ENCODE results near the gene CEP295NL.
A peak's percentile ranks its signal among the peaks of the same experiment; 100 is the strongest.
"Not testable (repeated sequence)": the region's sequence is repeated elsewhere in the genome, so short reads cannot be mapped to it uniquely, and the experiment has no call there.

CEP295NL gene

DNA sequence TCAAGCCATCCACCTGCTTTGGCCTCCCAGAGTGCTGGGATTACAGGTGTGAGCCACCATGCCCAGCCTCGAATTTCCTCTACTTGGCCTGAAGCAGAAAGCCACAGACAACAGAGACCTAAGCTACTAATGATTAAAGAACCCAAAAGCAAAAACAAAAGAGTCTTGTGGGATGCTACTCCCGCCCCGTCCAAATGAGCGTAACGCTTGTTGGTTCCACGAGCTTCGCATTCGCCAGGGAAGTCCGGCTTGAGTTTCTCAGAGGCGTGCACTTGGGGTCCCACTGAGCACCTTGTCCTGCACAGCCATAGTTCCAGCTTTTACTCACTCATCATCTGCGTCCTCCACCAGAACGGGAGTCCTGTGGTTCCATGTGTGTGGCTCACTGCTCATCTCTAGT, 16.0 kb downstream of the CEP295NL start:
- DNase-seq, result no peak

- DNase-seq, result no peak
Observed at GRCh38 chr17:78885956-78886355, 17.0 kb downstream of the CEP295NL start.

DNA sequence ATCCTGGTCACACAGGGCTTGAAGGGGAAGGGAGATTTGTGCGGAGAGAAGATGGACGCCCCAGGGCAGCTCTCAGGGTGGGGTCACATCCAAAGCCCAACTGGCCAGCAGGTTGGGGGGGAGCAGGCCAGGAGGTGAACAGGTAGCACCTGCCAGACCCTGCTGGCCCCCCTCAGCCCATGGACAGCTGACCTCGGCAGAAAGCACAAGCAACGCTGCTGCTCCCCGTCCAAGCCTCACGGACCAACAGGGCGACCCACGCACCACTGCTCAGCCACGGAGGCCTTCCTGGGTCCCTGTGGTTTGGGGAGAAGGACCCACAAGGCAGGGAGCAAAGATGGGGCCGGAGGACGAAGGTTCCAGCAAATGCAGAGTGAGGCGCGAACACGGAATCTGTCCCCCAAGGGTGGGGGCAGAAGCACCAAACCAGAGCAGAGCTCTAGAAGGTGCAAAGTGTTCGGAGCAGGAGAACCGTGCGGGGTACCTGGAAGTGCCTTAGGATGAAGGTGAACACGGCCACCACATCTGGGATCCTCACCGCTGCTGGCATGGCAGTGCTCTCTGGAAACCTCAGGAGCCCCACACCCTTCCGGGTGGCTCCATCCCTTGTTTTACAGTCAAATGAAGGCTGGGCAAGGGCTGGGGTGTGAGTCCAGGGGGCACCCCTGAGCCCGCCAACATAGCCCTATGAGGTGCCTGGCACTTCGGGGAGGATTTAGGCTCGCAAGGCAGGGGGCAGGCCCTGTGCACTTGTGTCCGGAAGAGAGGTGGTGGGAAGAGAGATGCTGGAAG, 17.9 kb downstream of the CEP295NL start:
- DNase-seq, result no peak

DNA sequence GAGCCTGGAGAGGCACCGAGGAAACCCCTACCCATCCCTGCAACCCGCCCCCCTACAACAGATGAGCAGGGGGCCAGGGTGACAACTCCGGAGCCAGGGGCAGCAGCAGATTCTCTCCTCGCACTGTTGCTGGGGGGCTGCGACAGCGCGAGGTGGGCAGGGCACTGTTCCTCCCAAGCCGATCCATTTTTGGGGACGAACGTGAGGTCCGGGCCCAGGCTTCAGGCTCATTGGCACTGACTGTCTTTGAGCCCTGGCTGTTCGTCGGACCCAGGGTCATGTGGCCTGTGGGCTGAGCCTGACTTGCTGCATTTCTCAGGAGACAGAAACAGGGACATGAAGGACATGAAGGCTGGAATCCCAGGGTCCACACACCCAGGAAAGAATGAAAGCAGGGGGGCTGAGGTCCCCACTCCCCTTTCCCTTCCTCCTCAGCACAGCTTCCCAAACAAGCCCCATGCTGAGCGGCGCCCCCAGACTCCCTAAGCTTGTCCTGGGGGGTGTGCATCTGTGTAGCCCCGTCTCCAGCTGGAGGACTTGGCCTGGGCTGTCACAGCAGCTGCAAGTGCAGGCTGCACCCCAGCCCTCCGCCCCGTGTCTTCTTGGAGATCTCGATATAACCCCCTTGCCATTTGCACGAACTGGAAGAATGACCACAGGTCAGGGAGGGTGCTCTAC, 18.7 kb downstream of the CEP295NL start:
- no peak for DNase-seq

DNA sequence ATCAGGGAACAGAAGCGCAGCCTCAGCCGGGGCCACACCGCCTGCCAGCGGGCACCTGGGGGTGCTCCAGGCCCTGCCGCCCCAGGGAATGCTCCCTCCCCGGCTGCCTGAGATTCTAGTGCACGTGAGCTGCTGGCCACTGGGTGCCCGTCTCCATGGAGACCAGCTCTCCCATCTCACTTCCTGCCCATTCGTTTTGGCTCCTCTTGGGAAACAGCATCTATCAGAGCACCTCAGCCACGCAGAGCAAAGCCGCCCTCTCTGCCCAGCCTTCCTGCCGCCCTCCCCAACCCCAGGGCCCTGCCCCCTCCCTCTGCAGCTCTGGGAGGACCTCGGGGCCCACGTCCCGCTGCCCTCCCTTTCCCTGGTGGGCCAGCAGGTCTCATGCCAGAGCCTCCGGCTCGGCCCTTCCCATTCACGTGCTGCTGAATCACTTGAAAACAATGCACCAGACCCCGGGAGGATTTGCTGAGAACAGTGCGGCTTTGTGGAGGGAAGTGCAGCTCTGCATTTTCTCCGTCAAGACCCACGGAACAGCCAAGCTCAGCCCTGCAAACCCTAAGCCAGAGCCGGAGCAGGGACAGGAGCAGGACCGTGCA, 19.4 kb downstream of the CEP295NL start:
- DNase-seq, result no peak

- no peak for DNase-seq
Observed at GRCh38 chr17:78883089-78883532, 19.9 kb downstream of the CEP295NL start.

GRCh38 chr17:78882540-78883088, 20.4 kb downstream of the CEP295NL start:
- DNase-seq, result no peak

- DNase-seq, result no peak
Observed at GRCh38 chr17:78879635-78880186, 23.3 kb downstream of the CEP295NL start.

DNA sequence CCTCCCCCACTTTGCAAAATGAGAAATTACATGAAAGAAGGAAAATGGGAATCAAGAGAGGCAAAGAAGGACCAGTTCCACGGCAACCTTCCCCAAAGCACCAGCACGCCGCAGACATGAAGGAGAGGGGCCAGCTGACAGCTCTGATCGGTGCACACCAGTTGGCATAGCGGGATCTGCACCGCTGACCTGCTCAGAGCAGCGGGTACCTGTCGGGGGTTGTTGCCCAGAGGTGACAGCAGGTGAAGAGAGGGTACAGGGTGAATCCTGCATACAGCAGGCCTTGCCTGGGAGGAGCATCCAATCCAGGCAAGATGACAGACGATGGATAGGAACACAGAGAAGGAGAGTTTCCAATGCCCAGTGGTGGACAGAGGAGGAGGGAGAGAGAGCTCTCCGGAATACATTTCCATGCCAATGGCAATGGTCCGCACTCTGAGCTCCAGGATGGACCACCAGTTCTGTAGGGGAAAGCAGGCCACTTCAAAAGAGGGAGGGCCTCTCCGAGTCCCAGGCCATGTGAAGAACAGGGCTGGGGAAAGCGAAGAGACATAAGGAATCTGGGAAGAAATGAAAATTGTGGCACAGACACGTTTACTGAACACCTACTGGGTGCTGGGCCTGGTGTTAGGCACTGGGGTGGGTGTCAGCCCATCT, 24.0 kb downstream of the CEP295NL start:
- DNase-seq, result no peak

- no peak for DNase-seq
Observed at GRCh38 chr17:78878261-78878660, 24.7 kb downstream of the CEP295NL start.

DNA sequence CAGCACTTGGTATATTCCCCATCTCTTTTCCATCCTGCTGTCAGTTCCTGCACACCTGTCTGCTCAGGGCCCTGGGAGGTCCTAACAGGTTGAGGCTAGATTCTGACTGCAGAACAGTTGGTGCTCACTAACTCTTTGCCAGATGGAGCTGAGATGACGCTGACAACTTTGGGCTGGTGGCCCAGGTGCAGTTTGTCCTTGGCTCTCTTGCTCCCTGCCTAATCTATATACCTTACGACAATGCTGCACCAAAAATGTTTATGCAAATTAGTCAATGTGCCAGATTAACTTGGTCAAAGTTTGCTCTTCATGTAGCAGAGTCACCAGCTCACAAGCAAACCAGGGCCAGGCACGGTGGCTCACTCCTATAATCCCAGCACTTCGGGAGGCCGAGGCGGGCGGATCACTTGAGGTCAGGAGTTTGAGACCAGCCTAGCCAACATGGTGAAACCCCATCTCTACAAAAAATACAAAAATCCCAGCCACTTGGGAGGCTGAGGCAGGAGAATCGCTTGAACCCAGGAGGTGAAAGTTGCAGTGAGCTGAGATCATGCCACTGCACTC, 26.0 kb downstream of the CEP295NL start:
- not testable (repeated sequence) for DNase-seq

- DNase-seq, result no peak
Observed at GRCh38 chr17:78876094-78876597, 26.9 kb downstream of the CEP295NL start.

DNA sequence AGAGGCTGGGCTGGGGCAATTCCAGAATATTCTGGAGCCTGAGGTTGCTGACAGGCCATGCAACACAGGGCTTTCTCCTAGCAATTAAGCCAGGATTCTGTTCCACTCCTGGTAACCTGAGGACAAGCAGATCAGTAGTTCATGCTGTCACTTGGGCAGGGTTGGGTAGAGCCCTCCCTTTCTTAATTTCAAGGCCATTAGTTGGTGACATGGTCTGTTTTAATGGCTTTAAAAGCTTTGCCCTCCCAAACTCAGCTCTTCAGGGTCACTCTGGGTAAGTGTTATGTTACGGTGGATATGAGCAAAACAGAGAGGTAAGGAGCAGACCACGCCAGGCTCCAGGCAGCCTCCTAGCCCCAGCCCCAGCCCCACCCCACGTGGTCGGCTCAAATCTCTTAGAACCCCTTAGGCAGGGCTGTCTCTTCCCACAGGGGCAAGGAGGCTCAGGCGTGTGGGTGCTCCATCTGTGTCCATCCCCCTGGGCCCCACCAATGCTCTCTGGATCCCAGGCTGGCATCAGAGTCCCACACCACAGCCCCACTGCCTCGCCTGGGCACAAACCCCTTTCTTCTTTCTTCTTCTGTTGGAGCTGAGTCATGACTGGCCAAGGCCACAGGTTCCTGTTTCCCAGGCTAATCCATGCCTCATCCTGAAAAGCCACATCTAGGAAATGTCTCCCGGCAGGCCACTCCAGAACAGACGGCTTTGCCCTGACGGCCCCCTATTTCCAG, 27.5 kb downstream of the CEP295NL start:
- no peak for DNase-seq

DNA sequence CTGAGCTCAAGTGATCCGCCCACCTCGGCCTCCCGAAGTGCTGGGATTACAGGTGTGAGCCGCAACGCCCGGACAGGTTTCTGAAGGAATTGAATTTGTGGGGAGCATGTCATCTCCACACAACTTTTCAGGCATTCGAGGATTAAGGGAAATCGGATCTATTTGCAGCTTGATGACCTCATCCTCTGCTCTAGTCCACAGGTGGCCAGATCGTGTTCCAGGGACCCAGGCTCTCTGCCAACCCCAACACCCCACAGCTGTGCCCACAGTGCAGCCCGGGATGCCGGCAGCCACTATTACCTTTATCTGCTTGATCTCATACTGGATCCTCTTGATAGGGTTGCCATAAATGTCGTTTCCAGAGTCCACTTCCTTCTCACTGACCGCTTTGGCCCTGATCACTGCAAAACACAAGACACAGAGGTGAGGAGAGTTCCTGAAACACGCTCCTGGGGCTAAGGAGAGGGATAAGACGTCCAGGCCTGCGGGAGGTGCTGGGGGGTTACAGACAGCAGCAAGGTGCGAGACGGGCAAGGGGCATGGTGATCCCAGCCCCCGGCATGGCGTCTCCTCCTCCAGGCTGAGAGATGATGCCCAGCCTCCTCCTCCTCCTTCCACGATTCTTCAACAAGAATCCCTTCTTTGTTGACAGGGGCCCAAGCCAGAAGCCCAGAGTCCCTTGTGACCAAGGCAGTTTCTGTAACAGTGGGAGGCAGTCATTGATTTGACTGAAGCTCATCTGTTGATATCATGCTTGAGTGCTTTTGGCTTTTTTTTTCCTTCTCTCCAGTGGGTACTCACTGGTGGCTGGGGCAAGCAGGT, 29.3 kb downstream of the CEP295NL start:
- DNase-seq, result no peak

GRCh38 chr17:78872486-78872885, 30.5 kb downstream of the CEP295NL start:
- DNase-seq, result no peak

- no peak for DNase-seq
Observed at GRCh38 chr17:78870621-78871020, 32.4 kb downstream of the CEP295NL start.

GRCh38 chr17:78868391-78868790, 34.6 kb downstream of the CEP295NL start:
- DNase-seq, result no peak

- DNase-seq, result not testable (repeated sequence)
Observed at GRCh38 chr17:78867046-78867445, 36.0 kb downstream of the CEP295NL start.

DNA sequence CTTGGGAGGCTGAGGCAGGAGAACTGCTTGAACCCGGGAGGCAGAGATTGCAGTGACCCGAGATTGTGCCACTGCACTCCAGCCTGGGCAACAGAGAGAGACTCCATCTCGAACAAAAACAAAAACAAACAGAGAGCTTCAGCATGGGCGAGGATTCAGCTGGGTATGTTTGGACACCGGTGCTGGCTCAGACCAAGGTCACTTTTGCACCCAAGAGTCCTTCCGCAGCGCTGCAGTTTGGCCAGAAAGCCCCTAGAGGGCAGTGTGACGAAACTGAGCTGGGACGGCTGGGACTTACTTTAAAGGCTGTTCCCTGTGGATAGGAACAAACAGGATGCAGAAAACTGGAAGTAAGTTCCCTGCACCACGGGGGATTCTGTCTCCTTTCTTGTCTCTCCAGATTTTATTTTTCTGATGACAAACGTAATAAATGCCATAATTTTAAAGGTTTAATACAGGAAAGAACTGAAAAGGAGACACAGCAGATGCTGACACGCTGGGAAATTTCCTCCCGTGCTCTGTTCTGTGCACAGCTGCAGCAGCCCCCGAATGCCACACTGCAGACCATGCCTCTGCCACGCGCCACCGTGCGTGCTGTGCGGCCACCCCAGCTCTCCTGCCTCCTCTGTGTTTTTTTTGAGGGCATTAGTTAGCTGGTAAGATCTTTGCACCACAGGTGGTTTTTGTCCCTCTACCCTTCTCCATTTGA, 37.2 kb downstream of the CEP295NL start:
- DNase-seq, result peak; percentile 49

DNA sequence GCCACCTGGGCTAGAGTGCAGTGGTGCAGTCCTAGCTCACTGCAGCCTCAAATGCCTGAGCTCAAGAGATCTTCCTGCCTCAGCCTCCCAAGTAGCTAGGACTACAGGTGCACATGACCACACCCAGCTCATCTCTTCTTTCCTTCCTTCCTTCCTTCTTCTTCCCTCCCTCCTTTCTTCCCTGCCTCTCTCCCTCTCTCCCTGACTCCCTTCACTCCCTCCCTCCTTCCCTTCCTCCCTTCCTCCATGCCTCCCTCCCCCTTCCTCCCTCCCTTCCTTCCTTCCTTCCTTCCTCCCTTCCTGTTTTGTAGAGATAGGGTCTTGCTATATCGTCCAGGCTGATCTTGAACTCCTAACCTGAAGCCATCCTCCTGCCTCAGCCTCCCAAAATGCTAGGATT, 38.9 kb downstream of the CEP295NL start:
- no peak for DNase-seq

All from effector CD4-positive, alpha-beta T cell (primary cell).